HEK293 (cell line): ENCODE measurements around the gene STX10.

ENCODE experiments used
- BCL11A ChIP-seq: fragments of 450-650 bp; formaldehyde crosslinking; IDR thresholded peaks from 2 replicates; pipeline ENCODE4 v1.5.1; 2016; ENCODE audit warnings: low read depth, missing biosample characterization, missing genetic modification characterization
- BCL11B ChIP-seq: fragments of 450-650 bp; formaldehyde crosslinking; IDR thresholded peaks from 2 replicates; pipeline ENCODE4 v1.5.1; 2016; ENCODE audit warnings: low read depth, missing biosample characterization, missing genetic modification characterization
- GLIS1 ChIP-seq: fragments of 450-650 bp; formaldehyde crosslinking; IDR thresholded peaks from 2 replicates; pipeline ENCODE4 v1.5.1; 2016; ENCODE audit warnings: missing biosample characterization, missing genetic modification characterization
- HOXD13 ChIP-seq: sonication (generic); formaldehyde crosslinking; IDR thresholded peaks from 2 replicates; pipeline ENCODE4 v1.8.0; 2022; ENCODE audit warnings: missing genetic modification reagents, borderline replicate concordance
- KLF9 ChIP-seq: fragments of 450-650 bp; formaldehyde crosslinking; IDR thresholded peaks from 2 replicates; pipeline ENCODE4 v1.5.1; 2016; ENCODE audit warnings: missing biosample characterization, missing genetic modification characterization, low read depth
- MEIS1 ChIP-seq: sonication (generic); formaldehyde crosslinking; IDR thresholded peaks from 2 replicates; pipeline ENCODE4 v1.8.1; 2022; ENCODE audit warnings: missing genetic modification reagents, mild to moderate bottlenecking, borderline replicate concordance
- MYNN ChIP-seq: fragments of 450-650 bp; formaldehyde crosslinking; IDR thresholded peaks from 2 replicates; pipeline ENCODE4 v1.5.1; 2016; ENCODE audit warnings: missing biosample characterization, missing genetic modification characterization, borderline replicate concordance
- MZF1 ChIP-seq: fragments of 450-650 bp; formaldehyde crosslinking; IDR thresholded peaks from 2 replicates; pipeline ENCODE4 v1.5.1; 2017; ENCODE audit warnings: missing biosample characterization, missing genetic modification characterization, borderline replicate concordance
- OSR2 ChIP-seq: fragments of 450-650 bp; formaldehyde crosslinking; IDR thresholded peaks from 2 replicates; pipeline ENCODE4 v1.5.1; 2016; ENCODE audit warnings: missing biosample characterization, missing genetic modification characterization
- OVOL3 ChIP-seq: fragments of 450-650 bp; formaldehyde crosslinking; IDR thresholded peaks from 2 replicates; pipeline ENCODE4 v1.5.1; 2016; ENCODE audit warnings: missing biosample characterization, missing genetic modification characterization
- REPIN1 ChIP-seq: fragments of 450-650 bp; formaldehyde crosslinking; IDR thresholded peaks from 2 replicates; pipeline ENCODE4 v1.5.1; 2017; ENCODE audit warnings: missing biosample characterization, missing genetic modification characterization, low read depth
- TRIM28 ChIP-seq: IDR thresholded peaks from 2 replicates; pipeline ENCODE4 v1.6.1; 2011; ENCODE audit warnings: low read length, control low read depth, borderline replicate concordance
- YY1 ChIP-seq: fragments of 450-650 bp; formaldehyde crosslinking; IDR thresholded peaks from 2 replicates; pipeline ENCODE4 v1.5.1; 2018; ENCODE audit warnings: missing biosample characterization, missing genetic modification characterization
- ZBTB17 ChIP-seq: fragments of 450-650 bp; formaldehyde crosslinking; IDR thresholded peaks from 2 replicates; pipeline ENCODE4 v1.5.1; 2016; ENCODE audit warnings: missing biosample characterization, missing genetic modification characterization
- ZNF132 ChIP-seq: fragments of 450-650 bp; formaldehyde crosslinking; IDR thresholded peaks from 2 replicates; pipeline ENCODE4 v1.5.1; 2017; ENCODE audit warnings: missing biosample characterization, missing genetic modification characterization, borderline replicate concordance
- ZNF138 ChIP-seq: fragments of 450-650 bp; formaldehyde crosslinking; IDR thresholded peaks from 2 replicates; pipeline ENCODE4 v1.5.1; 2016; ENCODE audit warnings: missing biosample characterization, missing genetic modification characterization, borderline replicate concordance
- ZNF157 ChIP-seq: fragments of 450-650 bp; formaldehyde crosslinking; IDR thresholded peaks from 2 replicates; pipeline ENCODE4 v1.5.1; 2016; ENCODE audit warnings: missing biosample characterization, missing genetic modification characterization
- ZNF19 ChIP-seq: fragments of 450-650 bp; formaldehyde crosslinking; IDR thresholded peaks from 2 replicates; pipeline ENCODE4; 2016; ENCODE audit warnings: missing biosample characterization, missing genetic modification characterization, low read depth
- ZNF211 ChIP-seq: fragments of 450-650 bp; formaldehyde crosslinking; IDR thresholded peaks from 2 replicates; pipeline ENCODE4 v1.5.1; 2016; ENCODE audit warnings: low read depth, missing biosample characterization, missing genetic modification characterization
- ZNF214 ChIP-seq: fragments of 450-650 bp; formaldehyde crosslinking; IDR thresholded peaks from 2 replicates; pipeline ENCODE4 v1.5.1; 2017; ENCODE audit warnings: missing biosample characterization, mild to moderate bottlenecking, missing genetic modification characterization, borderline replicate concordance
- ZNF341 ChIP-seq: fragments of 450-650 bp; formaldehyde crosslinking; IDR thresholded peaks from 2 replicates; pipeline ENCODE4; 2016; ENCODE audit warnings: low read depth, missing biosample characterization, missing genetic modification characterization
- ZNF350 ChIP-seq: fragments of 450-650 bp; formaldehyde crosslinking; IDR thresholded peaks from 2 replicates; pipeline ENCODE4 v1.5.0; 2017; ENCODE audit warnings: missing biosample characterization, mild to moderate bottlenecking, missing genetic modification characterization
- ZNF423 ChIP-seq: fragments of 450-650 bp; formaldehyde crosslinking; IDR thresholded peaks from 2 replicates; pipeline ENCODE4 v1.5.1; 2016; ENCODE audit warnings: missing biosample characterization, missing genetic modification characterization
- ZNF473 ChIP-seq: fragments of 450-650 bp; formaldehyde crosslinking; IDR thresholded peaks from 2 replicates; pipeline ENCODE4 v1.5.1; 2017; ENCODE audit warnings: missing biosample characterization, missing genetic modification characterization
- ZNF521 ChIP-seq: fragments of 450-650 bp; formaldehyde crosslinking; IDR thresholded peaks from 2 replicates; pipeline ENCODE4 v1.5.1; 2017; ENCODE audit warnings: missing biosample characterization, mild to moderate bottlenecking, missing genetic modification characterization
- ZNF549 ChIP-seq: fragments of 450-650 bp; IDR thresholded peaks from 2 replicates; pipeline ENCODE4 v1.5.1; 2018; ENCODE audit warnings: missing biosample characterization, missing genetic modification characterization, mild to moderate bottlenecking, inconsistent platforms, moderate library complexity
- ZNF658 ChIP-seq: fragments of 450-650 bp; formaldehyde crosslinking; IDR thresholded peaks from 2 replicates; pipeline ENCODE4; 2016; ENCODE audit warnings: missing biosample characterization, missing genetic modification characterization
- ZNF707 ChIP-seq: fragments of 450-650 bp; formaldehyde crosslinking; IDR thresholded peaks from 2 replicates; pipeline ENCODE4 v1.5.1; 2016; ENCODE audit warnings: missing biosample characterization, missing genetic modification characterization
- ZNF776 ChIP-seq: fragments of 450-650 bp; formaldehyde crosslinking; IDR thresholded peaks from 2 replicates; pipeline ENCODE4 v1.5.0; 2017; ENCODE audit warnings: missing biosample characterization, missing genetic modification characterization, borderline replicate concordance
- ZNF777 ChIP-seq: fragments of 450-650 bp; formaldehyde crosslinking; IDR thresholded peaks from 2 replicates; pipeline ENCODE4 v1.5.1; 2017; ENCODE audit warnings: missing biosample characterization, missing genetic modification characterization, borderline replicate concordance
- ZNF785 ChIP-seq: fragments of 450-650 bp; formaldehyde crosslinking; IDR thresholded peaks from 2 replicates; pipeline ENCODE4 v1.5.1; 2016; ENCODE audit warnings: missing biosample characterization, missing genetic modification characterization
- TF ChIP-seq, protein P1 (sequence below): fragments of 450-650 bp; formaldehyde crosslinking; IDR thresholded peaks from 2 replicates; pipeline ENCODE4 v1.5.1; 2016; ENCODE audit warnings: missing biosample characterization, missing genetic modification characterization, low read depth
- TF ChIP-seq, protein P2 (sequence below): fragments of 450-650 bp; formaldehyde crosslinking; IDR thresholded peaks from 2 replicates; pipeline ENCODE4 v1.5.1; 2017; ENCODE audit warnings: missing biosample characterization, missing genetic modification characterization
- TF ChIP-seq, protein P3 (sequence below): fragments of 450-650 bp; formaldehyde crosslinking; IDR thresholded peaks from 2 replicates; pipeline ENCODE4 v1.5.1; 2017; ENCODE audit warnings: missing biosample characterization, missing genetic modification characterization
- TF ChIP-seq, protein P4 (sequence below): fragments of 450-650 bp; formaldehyde crosslinking; IDR thresholded peaks from 2 replicates; pipeline ENCODE4 v1.5.1; 2016; ENCODE audit warnings: missing biosample characterization, missing genetic modification characterization

The STX10 gene

DNA sequence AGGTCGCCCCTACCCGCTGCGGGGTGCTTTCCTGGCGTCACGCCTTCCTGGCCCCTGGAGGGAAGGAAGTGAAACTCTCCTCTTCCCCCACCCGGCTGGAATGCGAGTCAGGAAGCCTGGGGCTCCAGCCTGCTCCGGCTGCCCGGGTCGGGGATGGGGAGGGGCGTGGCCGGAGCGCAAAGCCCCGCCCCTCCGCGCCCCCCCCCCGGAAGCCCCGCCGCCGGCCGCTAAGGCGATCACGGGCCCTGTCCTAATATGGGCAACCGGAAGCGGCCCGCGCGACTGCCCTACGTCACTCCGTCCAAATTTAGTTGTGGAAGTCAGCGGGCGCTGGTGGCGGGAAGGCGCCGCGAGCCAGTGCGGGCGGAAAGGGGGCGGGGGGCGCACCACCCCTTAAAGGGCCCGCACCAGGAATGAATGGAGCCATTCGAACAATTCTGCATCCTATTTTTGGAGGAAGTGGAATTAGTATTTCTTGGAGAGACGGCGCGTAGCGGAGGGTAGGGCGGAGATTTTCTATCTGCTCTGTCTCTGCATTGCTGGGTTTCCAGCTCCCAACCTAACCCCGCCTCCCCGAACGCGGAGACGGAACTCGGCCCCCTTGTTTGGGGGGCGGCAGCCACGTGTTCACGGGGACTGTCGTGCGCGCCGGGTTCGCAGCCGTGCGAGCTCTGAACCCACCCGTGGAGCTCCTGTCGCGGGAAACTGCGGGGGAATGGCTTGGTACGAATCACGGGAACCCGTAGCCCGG is 1.6 kb upstream of the STX10 start (continued):
- TF ChIP-seq, protein P1, sequence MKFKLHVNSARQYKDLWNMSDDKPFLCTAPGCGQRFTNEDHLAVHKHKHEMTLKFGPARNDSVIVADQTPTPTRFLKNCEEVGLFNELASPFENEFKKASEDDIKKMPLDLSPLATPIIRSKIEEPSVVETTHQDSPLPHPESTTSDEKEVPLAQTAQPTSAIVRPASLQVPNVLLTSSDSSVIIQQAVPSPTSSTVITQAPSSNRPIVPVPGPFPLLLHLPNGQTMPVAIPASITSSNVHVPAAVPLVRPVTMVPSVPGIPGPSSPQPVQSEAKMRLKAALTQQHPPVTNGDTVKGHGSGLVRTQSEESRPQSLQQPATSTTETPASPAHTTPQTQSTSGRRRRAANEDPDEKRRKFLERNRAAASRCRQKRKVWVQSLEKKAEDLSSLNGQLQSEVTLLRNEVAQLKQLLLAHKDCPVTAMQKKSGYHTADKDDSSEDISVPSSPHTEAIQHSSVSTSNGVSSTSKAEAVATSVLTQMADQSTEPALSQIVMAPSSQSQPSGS (tag by site-specific recombination): 0 out of 2 replicates have a peak, but pooled peaks have one; percentile 1
- TF ChIP-seq OVOL3 (tag by site-specific recombination): no peak
- peak; percentile 83; the same call in 1 of the 2 replicates for TF ChIP-seq BCL11B (tag by site-specific recombination)
- no peak for TF ChIP-seq ZNF707 (tag by site-specific recombination)
- peak; percentile 98 for TF ChIP-seq ZNF423 (tag by site-specific recombination)
- TF ChIP-seq ZNF211 (tag by site-specific recombination): no peak
- TF ChIP-seq ZNF157 (tag by site-specific recombination): no peak
- TF ChIP-seq ZNF138: no peak
- TF ChIP-seq, protein P2, sequence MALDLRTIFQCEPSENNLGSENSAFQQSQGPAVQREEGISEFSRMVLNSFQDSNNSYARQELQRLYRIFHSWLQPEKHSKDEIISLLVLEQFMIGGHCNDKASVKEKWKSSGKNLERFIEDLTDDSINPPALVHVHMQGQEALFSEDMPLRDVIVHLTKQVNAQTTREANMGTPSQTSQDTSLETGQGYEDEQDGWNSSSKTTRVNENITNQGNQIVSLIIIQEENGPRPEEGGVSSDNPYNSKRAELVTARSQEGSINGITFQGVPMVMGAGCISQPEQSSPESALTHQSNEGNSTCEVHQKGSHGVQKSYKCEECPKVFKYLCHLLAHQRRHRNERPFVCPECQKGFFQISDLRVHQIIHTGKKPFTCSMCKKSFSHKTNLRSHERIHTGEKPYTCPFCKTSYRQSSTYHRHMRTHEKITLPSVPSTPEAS (tag by site-specific recombination): no peak
- no peak for TF ChIP-seq BCL11A (tag by site-specific recombination)
- TF ChIP-seq ZNF549 (tag by site-specific recombination): no peak
- 0 out of 2 replicates have a peak, but pooled peaks have one; percentile 65 for TF ChIP-seq ZNF785
- TF ChIP-seq MEIS1 (CRISPR knock-in tag): no peak
- no peak for TF ChIP-seq ZNF214
- TF ChIP-seq, protein P3, sequence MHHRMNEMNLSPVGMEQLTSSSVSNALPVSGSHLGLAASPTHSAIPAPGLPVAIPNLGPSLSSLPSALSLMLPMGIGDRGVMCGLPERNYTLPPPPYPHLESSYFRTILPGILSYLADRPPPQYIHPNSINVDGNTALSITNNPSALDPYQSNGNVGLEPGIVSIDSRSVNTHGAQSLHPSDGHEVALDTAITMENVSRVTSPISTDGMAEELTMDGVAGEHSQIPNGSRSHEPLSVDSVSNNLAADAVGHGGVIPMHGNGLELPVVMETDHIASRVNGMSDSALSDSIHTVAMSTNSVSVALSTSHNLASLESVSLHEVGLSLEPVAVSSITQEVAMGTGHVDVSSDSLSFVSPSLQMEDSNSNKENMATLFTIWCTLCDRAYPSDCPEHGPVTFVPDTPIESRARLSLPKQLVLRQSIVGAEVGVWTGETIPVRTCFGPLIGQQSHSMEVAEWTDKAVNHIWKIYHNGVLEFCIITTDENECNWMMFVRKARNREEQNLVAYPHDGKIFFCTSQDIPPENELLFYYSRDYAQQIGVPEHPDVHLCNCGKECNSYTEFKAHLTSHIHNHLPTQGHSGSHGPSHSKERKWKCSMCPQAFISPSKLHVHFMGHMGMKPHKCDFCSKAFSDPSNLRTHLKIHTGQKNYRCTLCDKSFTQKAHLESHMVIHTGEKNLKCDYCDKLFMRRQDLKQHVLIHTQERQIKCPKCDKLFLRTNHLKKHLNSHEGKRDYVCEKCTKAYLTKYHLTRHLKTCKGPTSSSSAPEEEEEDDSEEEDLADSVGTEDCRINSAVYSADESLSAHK: peak; percentile 95
- TF ChIP-seq ZNF658 (tag by site-specific recombination): no peak
- TF ChIP-seq YY1 (tag by site-specific recombination): no peak; the same call in 1 of the 2 replicates
- no peak for TF ChIP-seq OSR2
- no peak for TF ChIP-seq ZNF776
- peak; percentile 83 for TF ChIP-seq ZNF341
- no peak for TF ChIP-seq ZNF777 (tag by site-specific recombination)
- peak; percentile 86 for TF ChIP-seq KLF9
- peak; percentile 3; the same call in 1 of the 2 replicates for TF ChIP-seq GLIS1 (tag by site-specific recombination)
- 0 out of 2 replicates have a peak, but pooled peaks have one; percentile 14 for TF ChIP-seq MZF1 (tag by site-specific recombination)
- TF ChIP-seq MYNN (tag by site-specific recombination): no peak
- no peak for TF ChIP-seq ZNF350 (tag by site-specific recombination)
- TF ChIP-seq, protein P4, sequence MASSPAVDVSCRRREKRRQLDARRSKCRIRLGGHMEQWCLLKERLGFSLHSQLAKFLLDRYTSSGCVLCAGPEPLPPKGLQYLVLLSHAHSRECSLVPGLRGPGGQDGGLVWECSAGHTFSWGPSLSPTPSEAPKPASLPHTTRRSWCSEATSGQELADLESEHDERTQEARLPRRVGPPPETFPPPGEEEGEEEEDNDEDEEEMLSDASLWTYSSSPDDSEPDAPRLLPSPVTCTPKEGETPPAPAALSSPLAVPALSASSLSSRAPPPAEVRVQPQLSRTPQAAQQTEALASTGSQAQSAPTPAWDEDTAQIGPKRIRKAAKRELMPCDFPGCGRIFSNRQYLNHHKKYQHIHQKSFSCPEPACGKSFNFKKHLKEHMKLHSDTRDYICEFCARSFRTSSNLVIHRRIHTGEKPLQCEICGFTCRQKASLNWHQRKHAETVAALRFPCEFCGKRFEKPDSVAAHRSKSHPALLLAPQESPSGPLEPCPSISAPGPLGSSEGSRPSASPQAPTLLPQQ (tag by site-specific recombination): no peak; the same call in none of the 2 replicates
- no peak for TF ChIP-seq ZNF132
- TF ChIP-seq ZNF473 (tag by site-specific recombination): no peak
- TF ChIP-seq REPIN1 (tag by site-specific recombination): no peak
- no peak for TF ChIP-seq HOXD13 (CRISPR knock-in tag)
- no peak; the same call in none of the 2 replicates for TF ChIP-seq ZBTB17 (tag by site-specific recombination)
- TF ChIP-seq ZNF521: no peak
- no peak for TF ChIP-seq ZNF19 (tag by site-specific recombination)
- no peak for TF ChIP-seq TRIM28
